GM12878 (cell line): Measurements from ENCODE around the gene ADAM15. TPM values are rescaled to one million over a fixed set of nuclear protein-coding genes. Genes with fewer than 3 reads are reported as not detected.
A peak's percentile ranks its signal among the peaks of the same experiment; 100 is the strongest.

Experiments
- ATAC-seq: fragments of 200-7000 bp; cut with Tn5 transposase; 3 replicates; pipeline ENCODE4 v1.9.1; 2020; ENCODE audit warnings: mild to moderate bottlenecking, moderate library complexity
- BruUV-seq: library from RNA; stranded (reverse); fragments of 400-500 nt; replicated peaks from 2 replicates; lab custom pipeline; 2021; lab: Mats Ljungman, UMichigan
- CTCF ChIA-PET: fragments of 300-600 bp; sonication (Branson Sonifier 250); formaldehyde crosslinking; extraction: SDS; loops from one replicate; lab custom pipeline; 2021; ENCODE audit warnings: inconsistent platforms; lab: Yijun Ruan, JAX
- POLR2A ChIA-PET: fragments of 350-600 bp; formaldehyde crosslinking; extraction: SDS; loops from one replicate; lab custom pipeline; 2021; ENCODE audit warnings: inconsistent platforms; lab: Charles Lee
- RAD21 ChIA-PET: fragments of 300-600 bp; sonication (Branson Sonifier 250); formaldehyde crosslinking; loops from one replicate; lab custom pipeline; 2023; ENCODE audit warnings: antibody characterized with exemption; ENCODE audit not compliant: unreplicated experiment; lab: Charles Lee
- SMC1A ChIA-PET: fragments of 300-600 bp; sonication (Branson Sonifier 250); formaldehyde crosslinking; loops from one replicate; lab custom pipeline; 2023; ENCODE audit not compliant: unreplicated experiment, uncharacterized antibody; lab: Charles Lee
- DNase-seq: peaks from one replicate; pipeline ENCODE4 v3.0.0-alpha.2; 2011; ENCODE audit warnings: low read depth, low spot score
- FAIRE-seq: peaks from 3 replicates; lab custom pipeline; 2011; peaks lifted over from hg19 to GRCh38; lab: Jason Lieb, UNC
- H2AFZ ChIP-seq: 2 replicates; pipeline ENCODE4 v1.6.0; 2011; ENCODE audit warnings: low read depth, low read length, control low read depth; ENCODE audit not compliant: control insufficient read depth
- H3K27ac ChIP-seq: 2 replicates; pipeline ENCODE4 v1.5.1; 2011; ENCODE audit warnings: control low read depth; ENCODE audit not compliant: control insufficient read depth, insufficient read depth
- H3K27me3 ChIP-seq, 2 experiments: replicated peaks in 1 of 2; 2 replicates each; pipeline versions ENCODE4 v1.6.0 to v1.6.1; 2011; ENCODE audit warnings: low read length in 1 of 2; ENCODE audit not compliant: control insufficient read depth in 2 of 2, insufficient read depth in 2 of 2
- H3K36me3 ChIP-seq, 2 experiments: 2 replicates each; pipeline ENCODE4 v1.5.1; 2011; ENCODE audit warnings: low read length in 1 of 2; ENCODE audit not compliant: control insufficient read depth in 2 of 2, insufficient read depth in 2 of 2
- H3K4me1 ChIP-seq: 2 replicates; pipeline ENCODE4 v1.6.1; 2011; ENCODE audit warnings: mild to moderate bottlenecking, low read length, moderate library complexity, mixed read lengths; ENCODE audit not compliant: control insufficient read depth, insufficient read depth
- H3K4me2 ChIP-seq: 2 replicates; pipeline ENCODE4 v1.6.0; 2011; ENCODE audit warnings: control low read depth; ENCODE audit not compliant: control insufficient read depth, insufficient read depth
- H3K4me3 ChIP-seq: fragments of 200-600 bp; sonication (generic); 2 replicates; pipeline ENCODE4 v1.5.1; 2016
- H3K79me2 ChIP-seq: 2 replicates; pipeline ENCODE4 v1.6.0; 2011; ENCODE audit warnings: low read length; ENCODE audit not compliant: control insufficient read depth, insufficient read depth
- H3K9ac ChIP-seq: 2 replicates; pipeline ENCODE4 v1.8.0; 2011; ENCODE audit warnings: low read length, control low read depth, mixed read lengths; ENCODE audit not compliant: control insufficient read depth, insufficient read depth
- H3K9me3 ChIP-seq: replicated peaks from 3 replicates; pipeline ENCODE4 v1.5.1; 2011; ENCODE audit warnings: mild to moderate bottlenecking, low read length; ENCODE audit not compliant: control insufficient read depth, insufficient read depth
- H4K20me1 ChIP-seq: 2 replicates; pipeline ENCODE4 v1.6.0; 2011; ENCODE audit not compliant: control insufficient read depth, insufficient read depth
- CREM ChIP-seq: IDR thresholded peaks from 2 replicates; pipeline ENCODE4 v1.6.1; 2014; ENCODE audit warnings: antibody characterized with exemption, low read depth
- FOXK2 ChIP-seq: fragments of 450-650 bp; IDR thresholded peaks from 2 replicates; pipeline ENCODE4 v1.6.1; 2017; ENCODE audit warnings: mild to moderate bottlenecking, moderate library complexity
- NBN ChIP-seq: fragments of 450-650 bp; IDR thresholded peaks from 2 replicates; pipeline ENCODE4 v1.6.1; 2016
- NRF1 ChIP-seq: conservative IDR thresholded peaks from 2 replicates; pipeline ENCODE4 v1.6.1; 2011; ENCODE audit warnings: mild to moderate bottlenecking, low read depth, low read length, improper control_type of control experiment
- RAD51 ChIP-seq: fragments of 450-650 bp; IDR thresholded peaks from 2 replicates; pipeline ENCODE4 v1.6.1; 2016; ENCODE audit warnings: moderate library complexity, mild to moderate bottlenecking, inconsistent platforms
- SMC3 ChIP-seq: IDR thresholded peaks from 2 replicates; pipeline ENCODE4 v1.6.1; 2011; ENCODE audit warnings: low read length, improper control_type of control experiment, borderline replicate concordance
- YBX1 ChIP-seq: fragments of 450-650 bp; IDR thresholded peaks from 2 replicates; pipeline ENCODE4 v1.6.1; 2016; ENCODE audit warnings: antibody characterized with exemption
- WGBS: methylation state at CpG from one replicate; pipeline ENCODE4 v1.1.6; 2016; ENCODE audit warnings: low lambda C conversion rate; ENCODE audit not compliant: insufficient replicate concordance, insufficient coverage; ENCODE audit errors: missing lambda C conversion rate; 5-methylcytosine and 5-hydroxymethylcytosine counted together
- in situ Hi-C: fragments of 300-500 bp; cut with MboI; formaldehyde crosslinking; loops from 9 replicates; pipeline ENCODE4 v1.14.3; 2018; ENCODE audit warnings: mixed read lengths
- intact Hi-C: fragments of 100-400 bp; cut with micrococcal nuclease; formaldehyde crosslinking; loops from one replicate; pipeline ENCODE4 v1.14.2; 2022; ENCODE audit not compliant: unreplicated experiment
- polyA plus RNA-seq, 11 experiments: library from polyadenylated mRNA; depleted of rRNA in 4 of 11; unstranded in 6 of 11; stranded (reverse) in 5 of 11; fragments of >200 nt; fragmentation: Nextera tagmentation in 4 of 11; fragmentation: Illumina TruSeq in 1 of 11; extraction: Ambion mirVana in 4 of 11; extraction: Trizol in 1 of 11; gene quantifications; 1 replicate in 1 of 11; 2 replicates in 10 of 11; pipeline versions ENCODE4 v1.2.1 to v1.2.3, GENCODE V29; 2011 to 2016; ENCODE audit warnings: inconsistent platforms in 2 of 11, missing spikeins in 2 of 11, low read depth in 1 of 11
- total RNA-seq, 4 experiments: library from RNA; depleted of rRNA in 3 of 4; stranded (reverse); fragments of >200 nt in 3 of 4; fragmentation: Illumina TruSeq in 1 of 4; extraction: Trizol in 1 of 4; gene quantifications; 2 replicates each; pipeline versions ENCODE4 v1.2.1 to v1.2.3, GENCODE V29; 2013 to 2021
- TF ChIP-seq, protein P1 (sequence below): fragments of 450-650 bp; IDR thresholded peaks from 2 replicates; pipeline ENCODE4 v1.6.1; 2017; ENCODE audit warnings: mild to moderate bottlenecking, moderate library complexity
- TF ChIP-seq, protein P2 (sequence below): fragments of 450-650 bp; formaldehyde crosslinking; IDR thresholded peaks from 2 replicates; pipeline ENCODE4 v1.5.0; 2022; ENCODE audit warnings: mild to moderate bottlenecking, missing genetic modification characterization

The ADAM15 gene
- total and polyA plus RNA-seq, 10 of the 15 experiments (the other 5 are each of a cell fraction or from before 2014, with no cell fraction given), result 0.29 to 38.8 (median 14.7) TPM

- TF ChIP-seq, protein P1, sequence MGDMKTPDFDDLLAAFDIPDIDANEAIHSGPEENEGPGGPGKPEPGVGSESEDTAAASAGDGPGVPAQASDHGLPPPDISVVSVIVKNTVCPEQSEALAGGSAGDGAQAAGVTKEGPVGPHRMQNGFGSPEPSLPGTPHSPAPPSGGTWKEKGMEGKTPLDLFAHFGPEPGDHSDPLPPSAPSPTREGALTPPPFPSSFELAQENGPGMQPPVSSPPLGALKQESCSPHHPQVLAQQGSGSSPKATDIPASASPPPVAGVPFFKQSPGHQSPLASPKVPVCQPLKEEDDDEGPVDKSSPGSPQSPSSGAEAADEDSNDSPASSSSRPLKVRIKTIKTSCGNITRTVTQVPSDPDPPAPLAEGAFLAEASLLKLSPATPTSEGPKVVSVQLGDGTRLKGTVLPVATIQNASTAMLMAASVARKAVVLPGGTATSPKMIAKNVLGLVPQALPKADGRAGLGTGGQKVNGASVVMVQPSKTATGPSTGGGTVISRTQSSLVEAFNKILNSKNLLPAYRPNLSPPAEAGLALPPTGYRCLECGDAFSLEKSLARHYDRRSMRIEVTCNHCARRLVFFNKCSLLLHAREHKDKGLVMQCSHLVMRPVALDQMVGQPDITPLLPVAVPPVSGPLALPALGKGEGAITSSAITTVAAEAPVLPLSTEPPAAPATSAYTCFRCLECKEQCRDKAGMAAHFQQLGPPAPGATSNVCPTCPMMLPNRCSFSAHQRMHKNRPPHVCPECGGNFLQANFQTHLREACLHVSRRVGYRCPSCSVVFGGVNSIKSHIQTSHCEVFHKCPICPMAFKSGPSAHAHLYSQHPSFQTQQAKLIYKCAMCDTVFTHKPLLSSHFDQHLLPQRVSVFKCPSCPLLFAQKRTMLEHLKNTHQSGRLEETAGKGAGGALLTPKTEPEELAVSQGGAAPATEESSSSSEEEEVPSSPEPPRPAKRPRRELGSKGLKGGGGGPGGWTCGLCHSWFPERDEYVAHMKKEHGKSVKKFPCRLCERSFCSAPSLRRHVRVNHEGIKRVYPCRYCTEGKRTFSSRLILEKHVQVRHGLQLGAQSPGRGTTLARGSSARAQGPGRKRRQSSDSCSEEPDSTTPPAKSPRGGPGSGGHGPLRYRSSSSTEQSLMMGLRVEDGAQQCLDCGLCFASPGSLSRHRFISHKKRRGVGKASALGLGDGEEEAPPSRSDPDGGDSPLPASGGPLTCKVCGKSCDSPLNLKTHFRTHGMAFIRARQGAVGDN, result 0 out of 2 replicates have a peak, but pooled peaks have one; percentile 36
These were observed 30.6 kb downstream of the ADAM15 start (continued) for GRCh38 chr1:155081472-155082300.

DNA sequence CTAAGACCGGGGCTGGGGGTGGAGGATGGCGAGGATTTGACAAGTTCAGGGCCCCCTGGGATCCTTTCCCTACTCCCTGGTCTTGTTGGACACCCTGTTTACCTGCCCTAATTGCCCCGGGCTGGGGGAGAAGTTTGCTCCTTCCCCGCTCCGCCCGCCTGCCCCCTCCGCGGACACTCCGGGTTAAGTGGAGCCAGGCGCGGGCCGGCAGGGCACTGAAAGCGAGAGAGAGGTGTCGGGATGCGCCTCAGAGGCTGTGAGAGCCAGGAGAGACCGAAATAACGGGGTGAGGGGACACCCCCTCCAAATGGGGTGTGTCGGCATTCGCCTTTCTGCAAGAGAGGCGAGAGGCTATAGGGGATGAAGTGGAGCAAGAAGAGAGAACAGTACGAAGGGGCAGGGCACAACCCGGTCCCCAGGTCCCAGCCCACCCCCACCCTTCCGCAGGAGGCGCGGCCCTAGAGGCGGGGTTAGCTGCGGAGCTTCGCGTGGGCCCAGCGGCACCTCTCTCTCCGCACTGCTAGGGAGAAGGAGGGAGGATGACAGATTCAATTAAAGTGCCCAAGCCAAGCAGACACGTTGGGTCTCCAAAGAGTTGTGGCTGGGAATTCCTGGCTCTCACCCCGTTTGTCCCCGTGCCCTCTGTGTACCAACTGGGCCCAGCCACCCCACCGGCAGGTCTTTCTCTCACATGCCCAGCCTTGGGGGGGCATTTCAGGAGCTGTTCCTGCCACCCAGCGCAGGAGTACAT, 31.4 kb downstream of the ADAM15 start:
- H3K27ac ChIP-seq, result no peak overlapping the region
- H3K4me3 ChIP-seq, result 0 out of 2 replicates have a peak overlapping the region, but pooled peaks have one; percentile 0
- CTCF ChIA-PET, result interaction anchor here (5.5 kb wide), 1 partner anchor 21 kb away, joined by 195 read pairs; the partner anchor contains the start of gene EFNA4
- no peak overlapping the region for H2AFZ ChIP-seq
- ATAC-seq (no peak), DNase-seq (no peak), FAIRE-seq (no peak)
- H3K36me3 ChIP-seq, result no peaks in the 10 kb centered on the region
- peak overlapping the region; percentile 65 for H3K4me2 ChIP-seq
- no peaks in the 10 kb centered on the region for H3K9me3 ChIP-seq
- H3K79me2 ChIP-seq, result no peaks in the 10 kb centered on the region
- in situ Hi-C loops (no loop called here), intact Hi-C loops (loop anchor here (10.0 kb wide), 1 partner anchor 598 kb away; no protein-coding TSS in a partner anchor)
- SMC1A ChIA-PET, result no interaction called here
- WGBS, result 3% methylated on average over 34 of the region's 36 CpGs
- TF ChIP-seq FOXK2 (no peak), NRF1 (no peak), NBN (no peak), CREM (no peak), YBX1 (no peak), RAD51 (no peak), SMC3 (no peak)
- TF ChIP-seq, protein P2, sequence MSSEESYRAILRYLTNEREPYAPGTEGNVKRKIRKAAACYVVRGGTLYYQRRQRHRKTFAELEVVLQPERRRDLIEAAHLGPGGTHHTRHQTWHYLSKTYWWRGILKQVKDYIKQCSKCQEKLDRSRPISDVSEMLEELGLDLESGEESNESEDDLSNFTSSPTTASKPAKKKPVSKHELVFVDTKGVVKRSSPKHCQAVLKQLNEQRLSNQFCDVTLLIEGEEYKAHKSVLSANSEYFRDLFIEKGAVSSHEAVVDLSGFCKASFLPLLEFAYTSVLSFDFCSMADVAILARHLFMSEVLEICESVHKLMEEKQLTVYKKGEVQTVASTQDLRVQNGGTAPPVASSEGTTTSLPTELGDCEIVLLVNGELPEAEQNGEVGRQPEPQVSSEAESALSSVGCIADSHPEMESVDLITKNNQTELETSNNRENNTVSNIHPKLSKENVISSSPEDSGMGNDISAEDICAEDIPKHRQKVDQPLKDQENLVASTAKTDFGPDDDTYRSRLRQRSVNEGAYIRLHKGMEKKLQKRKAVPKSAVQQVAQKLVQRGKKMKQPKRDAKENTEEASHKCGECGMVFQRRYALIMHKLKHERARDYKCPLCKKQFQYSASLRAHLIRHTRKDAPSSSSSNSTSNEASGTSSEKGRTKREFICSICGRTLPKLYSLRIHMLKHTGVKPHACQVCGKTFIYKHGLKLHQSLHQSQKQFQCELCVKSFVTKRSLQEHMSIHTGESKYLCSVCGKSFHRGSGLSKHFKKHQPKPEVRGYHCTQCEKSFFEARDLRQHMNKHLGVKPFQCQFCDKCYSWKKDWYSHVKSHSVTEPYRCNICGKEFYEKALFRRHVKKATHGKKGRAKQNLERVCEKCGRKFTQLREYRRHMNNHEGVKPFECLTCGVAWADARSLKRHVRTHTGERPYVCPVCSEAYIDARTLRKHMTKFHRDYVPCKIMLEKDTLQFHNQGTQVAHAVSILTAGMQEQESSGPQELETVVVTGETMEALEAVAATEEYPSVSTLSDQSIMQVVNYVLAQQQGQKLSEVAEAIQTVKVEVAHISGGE, result no peak
- H3K27me3 ChIP-seq, result peaks cover 23 to 26% of the 10 kb centered on the region in 2 experiments
- peaks cover 42% of the 10 kb centered on the region for H3K4me1 ChIP-seq
- POLR2A ChIA-PET, result no interaction called here
- H4K20me1 ChIP-seq, result no peaks in the 10 kb centered on the region
- H3K9ac ChIP-seq, result no peak overlapping the region
- BruUV-seq, result no TSS peak
- RAD21 ChIA-PET, result interaction anchor here (1.2 to 1.6 kb wide), 2 partner anchors 19 to 21 kb away, joined by 3 to 4 read pairs; partner anchors contain the start of gene EFNA4
